HG03175 (cell line): ENCODE data around the gene ELMO1.
A peak's percentile ranks its signal among the peaks of the same experiment; 100 is the strongest.

Experiments used
- ATAC-seq: cut with Tn5 transposase; IDR thresholded peaks from one replicate; pipeline ENCODE4 v1.9.1; 2021; ENCODE audit warnings: mild to moderate bottlenecking, moderate library complexity; ENCODE audit not compliant: unreplicated experiment

Gene ELMO1

GRCh38 chr7:37320140-37320847, 128.4 kb downstream of the ELMO1 start:
- ATAC-seq, result no peak

DNA sequence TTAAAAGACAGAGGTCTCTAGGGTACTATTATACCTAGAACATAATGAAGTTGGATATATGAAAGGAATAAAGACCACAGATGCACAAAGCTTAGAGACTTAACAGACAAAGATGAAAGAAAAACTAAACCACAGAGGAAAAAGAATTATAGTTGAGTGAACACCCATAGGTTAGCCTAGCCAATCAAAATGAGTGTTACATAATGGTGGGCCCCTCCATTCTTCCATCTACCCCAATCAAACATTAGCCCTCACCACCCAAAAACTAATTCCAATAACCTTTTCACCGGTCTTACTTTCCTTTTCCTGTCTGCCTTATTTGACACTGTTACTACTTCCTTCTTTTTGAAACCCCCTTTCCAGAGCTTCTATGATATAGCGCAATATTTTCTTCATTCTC, 130.1 kb downstream of the ELMO1 start:
- no peak for ATAC-seq

DNA sequence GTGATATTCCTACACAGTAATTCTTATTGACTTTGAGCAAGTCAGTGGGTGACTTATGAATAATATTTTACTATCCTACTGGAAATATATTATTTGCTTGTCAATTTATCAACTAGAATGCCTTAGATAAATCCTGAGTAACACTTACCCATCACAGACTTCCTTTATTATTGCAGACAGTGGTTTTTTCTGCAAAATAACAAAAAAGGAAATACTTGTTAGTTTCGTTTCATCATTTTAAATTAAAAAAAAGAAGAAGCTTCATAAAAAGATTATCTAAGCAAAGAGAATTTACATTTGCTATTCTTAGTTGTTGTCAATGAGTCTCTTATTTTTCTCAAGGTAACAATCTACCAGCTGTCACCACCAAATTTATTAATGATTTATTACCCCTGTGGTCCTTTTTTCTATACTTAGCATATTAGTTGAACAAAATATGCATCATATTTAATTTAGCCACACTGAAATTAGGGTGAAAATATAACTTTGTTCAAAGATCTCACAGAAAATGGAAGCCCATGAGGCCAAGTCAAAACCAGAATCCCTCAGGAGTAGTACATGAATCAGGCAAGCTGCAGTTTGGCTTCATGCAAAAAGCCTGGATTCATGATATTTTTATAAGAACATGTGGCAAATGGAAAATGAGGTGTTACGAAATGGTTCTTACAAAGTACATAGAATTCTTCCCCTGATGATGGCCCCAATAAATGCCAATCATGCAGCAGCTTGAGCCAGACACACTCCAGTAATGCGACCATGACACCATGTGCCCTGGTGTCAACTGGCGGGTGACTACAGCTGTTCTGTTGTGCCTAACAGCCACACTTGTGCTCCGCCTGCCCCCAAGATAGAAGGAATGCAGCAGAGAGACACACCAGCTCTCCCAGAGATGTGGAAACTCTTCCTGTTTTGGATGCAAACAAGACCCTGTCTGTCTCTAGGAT, 132.6 kb downstream of the ELMO1 start:
- ATAC-seq, result peak; percentile 57

GRCh38 chr7:37312608-37313007, 136.1 kb downstream of the ELMO1 start:
- no peak for ATAC-seq

DNA sequence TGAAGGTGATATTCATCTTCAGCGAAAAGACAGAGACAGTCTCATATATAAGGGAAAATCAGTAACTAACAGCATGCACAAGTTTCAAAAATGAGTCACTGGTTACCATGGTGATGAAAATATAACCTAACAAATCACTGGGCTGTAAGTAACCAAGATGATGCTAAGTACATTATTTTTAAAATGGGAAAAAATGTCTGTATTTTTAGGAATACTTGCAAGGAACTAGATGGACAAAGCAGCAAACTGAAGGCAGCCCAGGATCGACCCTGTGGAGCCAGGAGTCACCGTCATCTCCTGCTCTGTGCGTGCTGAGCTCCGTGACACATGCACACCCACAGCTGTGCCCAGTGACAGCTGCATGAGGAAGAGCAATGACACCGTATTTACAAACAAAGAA, 137.3 kb downstream of the ELMO1 start:
- no peak for ATAC-seq

DNA sequence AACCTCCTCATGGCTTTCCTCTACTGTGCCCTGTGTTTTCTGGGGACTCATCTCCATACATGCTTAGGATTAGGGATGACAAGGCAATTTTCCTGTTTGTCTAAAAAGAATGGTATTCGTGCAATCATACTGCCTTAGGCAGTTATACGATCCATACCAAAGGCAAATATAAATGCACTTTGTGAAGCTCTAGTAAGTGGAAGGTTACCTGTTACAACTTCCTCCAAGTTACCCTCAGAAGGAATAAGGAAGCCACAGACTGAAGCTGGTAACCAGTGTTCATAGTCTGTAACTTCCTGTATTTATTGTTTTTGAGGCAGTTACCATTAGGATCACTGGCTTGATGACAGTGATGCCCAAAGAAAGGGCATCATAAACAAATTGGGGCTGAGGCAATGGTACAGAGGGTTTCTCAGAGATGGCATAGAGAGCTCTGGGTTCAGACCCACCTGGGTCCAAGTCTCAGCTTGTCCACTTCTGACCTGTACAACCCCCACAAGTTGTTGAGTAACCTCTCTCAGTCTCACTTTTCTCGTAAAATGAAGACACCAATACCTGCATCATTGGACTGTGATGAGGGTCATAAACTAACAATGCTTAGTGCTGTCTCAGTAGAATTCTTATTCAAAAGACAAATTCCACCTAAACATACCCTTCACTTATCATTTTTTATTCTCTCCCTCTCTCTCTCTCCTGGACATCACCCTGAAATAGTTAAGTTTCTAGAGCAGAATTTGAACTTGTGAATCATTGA, 138.2 kb downstream of the ELMO1 start:
- no peak for ATAC-seq

GRCh38 chr7:37309493-37309892, 139.2 kb downstream of the ELMO1 start:
- no peak for ATAC-seq

DNA sequence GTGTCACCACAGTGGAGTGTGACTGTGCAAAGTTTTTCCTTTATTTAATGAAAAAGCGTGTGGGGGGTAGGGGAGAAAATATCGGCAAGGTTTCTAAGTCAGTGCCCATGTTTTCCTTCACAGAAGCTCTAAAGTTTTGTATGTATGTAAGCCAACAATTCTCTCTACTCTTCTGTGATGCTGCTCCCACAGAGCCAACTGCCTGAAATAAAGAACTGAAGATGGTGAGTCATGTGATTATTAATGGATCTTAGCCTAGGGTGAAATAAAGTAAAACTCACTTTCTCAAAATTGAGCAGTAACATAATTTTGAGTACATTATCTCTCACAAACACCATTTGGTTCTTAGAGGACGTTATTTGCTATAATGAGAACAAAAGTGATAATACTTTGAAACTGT, 143.7 kb downstream of the ELMO1 start:
- no peak for ATAC-seq

GRCh38 chr7:37297546-37297945, 151.1 kb downstream of the ELMO1 start:
- ATAC-seq, result no peak

GRCh38 chr7:37295401-37295800, 153.3 kb downstream of the ELMO1 start:
- no peak for ATAC-seq

- no peak for ATAC-seq
Measured at GRCh38 chr7:37290731-37291130, 157.9 kb downstream of the ELMO1 start.

DNA sequence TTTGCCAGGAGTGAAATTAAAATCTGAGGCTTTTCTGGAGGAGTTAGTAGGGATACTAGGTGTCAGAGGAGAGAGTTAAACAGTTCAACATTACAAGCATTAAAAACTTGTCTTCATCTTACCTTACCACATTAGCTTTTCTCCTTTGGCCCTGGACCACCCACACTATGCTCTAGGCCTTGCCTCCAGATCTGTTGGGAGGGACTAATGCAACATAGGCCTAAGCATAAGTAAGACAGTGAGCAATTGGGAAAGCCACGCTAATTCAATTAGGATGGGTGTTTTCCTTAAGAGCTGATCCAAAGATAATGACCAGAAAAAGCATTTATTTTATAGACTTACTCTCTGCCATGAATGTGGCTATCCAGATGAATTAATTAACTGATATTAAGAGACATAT, 158.9 kb downstream of the ELMO1 start:
- ATAC-seq, result no peak

DNA sequence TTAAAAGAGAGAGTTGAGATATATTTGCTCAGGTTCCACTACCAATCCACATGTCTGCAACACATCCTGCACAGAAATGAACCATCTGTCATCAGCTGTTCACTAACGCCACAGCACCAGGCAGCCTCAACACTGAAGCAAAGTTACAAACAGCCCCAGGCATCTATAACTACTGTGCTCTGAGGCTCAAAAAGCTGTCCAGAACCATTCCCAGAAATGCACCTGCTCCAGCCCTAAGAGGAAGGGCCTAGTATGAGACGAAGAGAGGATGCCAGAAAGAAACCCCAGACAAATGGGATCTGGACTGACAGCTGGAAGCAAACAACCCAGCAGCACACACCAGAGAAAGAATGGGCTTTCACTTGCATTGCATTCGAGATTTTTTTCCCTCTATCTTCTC, 159.3 kb downstream of the ELMO1 start:
- no peak for ATAC-seq

DNA sequence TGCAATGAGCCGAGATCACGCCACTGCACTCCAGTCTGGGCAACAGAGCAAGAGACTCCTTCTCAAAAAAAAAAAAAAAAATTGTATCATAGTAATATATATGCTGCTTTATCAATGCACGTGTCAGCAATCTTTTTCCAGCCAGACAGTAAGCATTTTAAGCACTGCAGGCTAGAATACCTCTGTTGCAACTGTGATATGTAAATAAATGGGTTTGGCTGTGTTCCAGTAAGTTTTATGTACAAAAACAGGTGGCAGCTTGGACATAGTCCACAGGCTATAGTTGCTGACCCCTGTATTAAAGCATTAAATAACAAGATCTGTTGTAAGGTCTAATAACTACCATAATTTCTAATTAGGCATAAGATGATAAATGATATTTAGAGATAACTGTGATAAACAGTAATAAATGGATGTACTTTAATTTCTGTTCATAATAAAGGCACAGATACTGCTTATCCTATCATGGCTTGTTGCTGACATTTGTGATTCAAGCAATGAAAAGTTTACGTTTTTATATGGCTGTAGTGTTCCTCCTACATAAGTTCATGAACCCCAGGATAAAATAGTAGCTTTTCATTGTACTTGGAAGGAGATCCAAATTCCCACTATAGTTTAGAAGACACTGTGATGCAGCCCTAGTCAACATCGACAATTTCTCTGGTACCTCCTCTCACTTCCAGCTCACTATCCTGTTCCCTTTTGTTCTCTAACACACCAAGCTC, 161.4 kb downstream of the ELMO1 start:
- peak; percentile 64 for ATAC-seq

DNA sequence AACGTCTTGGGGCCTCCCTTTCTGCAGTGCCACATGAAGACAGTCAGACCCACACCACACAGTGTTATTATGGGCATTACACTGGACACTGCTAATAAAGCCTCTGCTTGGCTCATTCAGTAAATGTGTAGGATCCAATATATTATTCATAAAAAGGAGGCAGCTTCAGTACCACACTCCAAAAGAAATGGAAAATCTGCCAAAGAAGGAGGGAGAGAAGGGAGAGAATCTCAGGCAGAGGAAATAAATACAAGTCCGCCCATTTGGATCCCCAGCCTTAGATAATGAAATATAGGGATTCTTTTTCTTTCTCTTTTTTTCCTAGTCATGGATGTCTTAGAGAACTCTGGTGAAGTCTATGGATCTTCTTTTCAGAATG, 162.2 kb downstream of the ELMO1 start:
- no peak for ATAC-seq

DNA sequence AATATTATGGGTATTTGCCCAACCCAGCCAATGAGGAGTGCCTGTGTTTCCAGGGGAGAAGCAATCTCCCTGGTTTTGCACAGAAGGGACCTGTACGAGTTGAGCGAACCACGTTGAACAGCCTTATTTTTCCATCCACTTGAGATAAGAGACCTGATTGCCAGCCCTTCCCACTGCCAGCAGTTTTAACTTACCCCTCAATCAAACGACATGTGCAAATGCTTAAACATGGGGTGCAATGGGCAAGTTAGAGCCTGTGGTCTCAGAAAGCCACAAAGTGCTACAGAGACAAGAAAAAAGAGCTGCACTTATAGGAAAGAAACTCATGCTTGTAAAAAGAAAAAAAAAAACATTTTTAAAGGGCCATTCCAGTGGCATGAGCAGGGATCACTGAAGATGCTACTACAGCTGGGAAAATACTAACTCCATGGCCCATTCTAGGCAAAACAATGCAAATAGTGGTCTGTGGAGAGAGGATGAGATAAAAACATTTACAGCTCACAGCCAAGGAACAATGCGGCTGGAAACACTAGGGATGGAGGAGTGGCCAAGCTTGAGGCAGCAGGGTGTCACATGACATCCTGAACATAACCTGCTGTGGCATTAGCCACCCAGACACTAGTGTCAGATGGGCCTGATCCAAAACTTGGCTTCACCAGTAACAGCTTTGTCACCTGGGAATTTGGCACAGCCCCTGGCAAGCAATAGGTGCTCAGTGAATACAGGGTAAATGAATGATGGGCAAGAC, 162.8 kb downstream of the ELMO1 start:
- no peak for ATAC-seq

- ATAC-seq, result no peak
Measured at GRCh38 chr7:37284805-37285231, 163.8 kb downstream of the ELMO1 start.

- ATAC-seq, result no peak
Measured at GRCh38 chr7:37284285-37284684, 164.4 kb downstream of the ELMO1 start.

DNA sequence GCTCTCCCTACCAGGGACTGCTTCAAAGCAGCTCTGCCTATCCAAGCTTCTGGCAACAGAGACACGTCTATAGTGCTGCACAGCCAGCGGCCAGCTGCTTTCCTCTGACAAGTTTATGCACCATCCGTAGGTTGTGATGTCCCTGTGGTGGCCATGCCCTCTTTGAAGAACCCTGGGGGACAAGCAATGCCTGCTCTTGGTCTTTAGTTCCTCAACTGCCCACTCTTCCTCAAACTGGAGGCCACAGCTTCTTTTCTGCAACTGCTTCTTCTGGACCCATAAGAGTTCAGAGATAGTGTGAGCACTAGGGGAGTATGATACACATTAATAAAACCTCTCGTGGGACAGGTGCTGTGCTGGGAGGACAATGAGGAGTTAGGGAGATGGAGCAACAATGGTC, 164.9 kb downstream of the ELMO1 start:
- no peak for ATAC-seq

DNA sequence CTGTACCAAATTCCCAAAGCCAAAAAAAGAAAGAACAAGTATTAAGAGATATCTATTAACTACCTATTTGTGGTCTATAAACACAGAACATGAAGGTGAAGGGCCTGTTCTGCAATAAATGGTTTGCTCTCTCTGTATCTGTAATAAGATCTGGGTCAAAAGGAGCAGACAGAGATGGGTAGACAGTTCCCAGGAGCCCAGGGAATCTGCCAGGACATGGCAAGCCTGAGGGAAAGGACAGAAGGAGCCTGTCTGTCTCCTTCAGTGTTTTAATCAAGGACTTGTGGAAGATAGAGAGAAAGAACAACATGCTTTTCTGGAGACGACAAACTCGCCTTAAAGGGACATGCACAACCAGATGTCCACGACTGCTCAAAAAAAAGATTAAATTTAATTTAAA, 165.7 kb downstream of the ELMO1 start:
- ATAC-seq, result no peak
